GM23248 (cell line): ENCODE results near the gene KASH5.

ENCODE experiments used
- EZH2 ChIP-seq: fragments of 200-600 bp; sonication (generic); IDR thresholded peaks from 2 replicates; pipeline ENCODE4 v1.6.1; 2018; ENCODE audit warnings: antibody characterized with exemption, mild to moderate bottlenecking; ENCODE audit not compliant: insufficient read depth, poor library complexity, severe bottlenecking
- EZH2phosphoT487 ChIP-seq: fragments of 200-600 bp; sonication (generic); IDR thresholded peaks from 2 replicates; pipeline ENCODE4 v1.6.1; 2018; ENCODE audit warnings: antibody characterized with exemption, moderate library complexity, mild to moderate bottlenecking, low read depth; ENCODE audit not compliant: insufficient read depth

DNA sequence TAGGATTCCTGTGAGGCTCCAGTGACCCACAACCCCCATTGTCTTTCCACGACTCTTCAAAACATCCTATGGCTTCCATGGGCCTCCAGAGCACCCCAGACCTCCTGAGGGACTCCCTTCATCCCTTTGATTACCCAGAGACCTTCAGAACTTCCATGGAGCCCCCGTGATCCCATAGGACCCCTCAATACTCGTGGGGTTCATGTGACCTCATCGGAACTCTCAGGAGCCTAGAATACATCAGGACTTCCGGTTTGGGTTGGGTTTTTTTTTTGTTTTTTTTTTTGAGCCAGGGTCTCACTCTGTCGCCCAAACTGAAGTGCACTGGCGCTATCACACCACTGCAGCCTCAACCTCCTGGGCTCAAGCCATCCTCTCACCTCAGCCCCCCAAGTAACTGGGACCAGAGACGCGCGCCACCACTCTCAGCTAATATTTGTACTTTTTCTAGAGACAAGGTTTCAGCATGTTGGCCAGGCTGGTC, 65.8 kb downstream of the KASH5 start:
- TF ChIP-seq EZH2phosphoT487 (no peak), EZH2 (no peak)
